Fibroblast of villous mesenchyme (primary cell): ENCODE data around the gene SDHB. TPM values are rescaled to one million over a fixed set of nuclear protein-coding genes. Genes with fewer than 3 reads are reported as not detected.
A peak's percentile ranks its signal among the peaks of the same experiment; 100 is the strongest.

Experiments used
- DNase-seq: peaks from one replicate; pipeline ENCODE4 v3.0.0-alpha.2; 2010; ENCODE audit warnings: low read depth
- H3K4me3 ChIP-seq: 2 replicates; pipeline ENCODE4 v1.5.1; 2011; ENCODE audit warnings: low read depth, mild to moderate bottlenecking, low read length
- total RNA-seq: library from RNA; depleted of rRNA; stranded (reverse); fragments of >200 nt; gene quantifications from 2 replicates; pipeline ENCODE4 v1.2.3, GENCODE V29; 2012
- TF ChIP-seq, protein P1 (sequence below): IDR thresholded peaks from 2 replicates; pipeline ENCODE4 v1.5.1; 2012; ENCODE audit warnings: low read depth, mild to moderate bottlenecking, low read length; ENCODE audit not compliant: insufficient read depth

Gene SDHB
- total RNA-seq, 1 donor = 123 TPM

DNA sequence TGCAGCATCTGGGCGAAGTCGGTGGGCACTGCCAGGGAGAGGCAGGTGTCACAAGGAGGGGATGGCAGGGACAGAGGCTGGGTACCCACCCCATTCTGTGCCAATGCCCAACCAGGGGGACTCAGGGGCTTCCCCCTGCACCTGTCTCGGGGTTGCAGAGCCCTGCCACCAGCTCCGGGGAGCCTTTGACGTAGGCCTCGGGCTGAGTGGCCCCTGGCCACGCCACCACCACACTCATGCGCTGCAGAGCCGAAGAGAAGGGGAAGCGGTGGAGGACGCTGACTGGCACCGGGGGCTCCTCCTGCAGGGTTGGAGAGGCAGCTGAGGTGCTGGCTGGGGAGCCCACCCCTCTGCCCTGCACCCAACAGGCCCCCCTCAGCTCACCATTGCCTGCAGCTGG is 61.7 kb downstream of the SDHB start:
- DNase-seq = no peak
- TF ChIP-seq, protein P1, sequence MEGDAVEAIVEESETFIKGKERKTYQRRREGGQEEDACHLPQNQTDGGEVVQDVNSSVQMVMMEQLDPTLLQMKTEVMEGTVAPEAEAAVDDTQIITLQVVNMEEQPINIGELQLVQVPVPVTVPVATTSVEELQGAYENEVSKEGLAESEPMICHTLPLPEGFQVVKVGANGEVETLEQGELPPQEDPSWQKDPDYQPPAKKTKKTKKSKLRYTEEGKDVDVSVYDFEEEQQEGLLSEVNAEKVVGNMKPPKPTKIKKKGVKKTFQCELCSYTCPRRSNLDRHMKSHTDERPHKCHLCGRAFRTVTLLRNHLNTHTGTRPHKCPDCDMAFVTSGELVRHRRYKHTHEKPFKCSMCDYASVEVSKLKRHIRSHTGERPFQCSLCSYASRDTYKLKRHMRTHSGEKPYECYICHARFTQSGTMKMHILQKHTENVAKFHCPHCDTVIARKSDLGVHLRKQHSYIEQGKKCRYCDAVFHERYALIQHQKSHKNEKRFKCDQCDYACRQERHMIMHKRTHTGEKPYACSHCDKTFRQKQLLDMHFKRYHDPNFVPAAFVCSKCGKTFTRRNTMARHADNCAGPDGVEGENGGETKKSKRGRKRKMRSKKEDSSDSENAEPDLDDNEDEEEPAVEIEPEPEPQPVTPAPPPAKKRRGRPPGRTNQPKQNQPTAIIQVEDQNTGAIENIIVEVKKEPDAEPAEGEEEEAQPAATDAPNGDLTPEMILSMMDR = no peak
- H3K4me3 ChIP-seq = no peak overlapping the region

DNA sequence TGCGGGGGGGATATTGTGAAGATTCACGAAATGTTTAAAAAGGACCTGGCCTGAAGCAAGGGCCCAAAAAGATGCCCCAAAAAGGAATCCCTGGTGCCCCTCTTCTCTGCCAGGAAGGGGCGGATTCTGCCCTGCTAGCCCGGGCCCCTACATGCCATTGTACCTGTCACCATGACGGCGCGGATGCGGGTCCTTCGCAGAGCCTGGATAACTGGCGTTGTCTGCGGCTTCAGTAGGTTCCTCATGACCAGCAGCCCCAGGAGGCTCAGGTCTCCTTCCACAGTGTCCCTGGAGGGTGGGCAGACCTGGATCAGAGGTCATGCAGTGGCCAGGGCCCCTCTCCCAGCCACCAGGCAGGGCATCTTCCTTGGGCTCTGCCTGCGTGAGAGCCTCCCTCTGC is 62.3 kb downstream of the SDHB start:
- no peak for DNase-seq
- no peak overlapping the region for H3K4me3 ChIP-seq
- TF ChIP-seq, protein P1 = no peak

DNA sequence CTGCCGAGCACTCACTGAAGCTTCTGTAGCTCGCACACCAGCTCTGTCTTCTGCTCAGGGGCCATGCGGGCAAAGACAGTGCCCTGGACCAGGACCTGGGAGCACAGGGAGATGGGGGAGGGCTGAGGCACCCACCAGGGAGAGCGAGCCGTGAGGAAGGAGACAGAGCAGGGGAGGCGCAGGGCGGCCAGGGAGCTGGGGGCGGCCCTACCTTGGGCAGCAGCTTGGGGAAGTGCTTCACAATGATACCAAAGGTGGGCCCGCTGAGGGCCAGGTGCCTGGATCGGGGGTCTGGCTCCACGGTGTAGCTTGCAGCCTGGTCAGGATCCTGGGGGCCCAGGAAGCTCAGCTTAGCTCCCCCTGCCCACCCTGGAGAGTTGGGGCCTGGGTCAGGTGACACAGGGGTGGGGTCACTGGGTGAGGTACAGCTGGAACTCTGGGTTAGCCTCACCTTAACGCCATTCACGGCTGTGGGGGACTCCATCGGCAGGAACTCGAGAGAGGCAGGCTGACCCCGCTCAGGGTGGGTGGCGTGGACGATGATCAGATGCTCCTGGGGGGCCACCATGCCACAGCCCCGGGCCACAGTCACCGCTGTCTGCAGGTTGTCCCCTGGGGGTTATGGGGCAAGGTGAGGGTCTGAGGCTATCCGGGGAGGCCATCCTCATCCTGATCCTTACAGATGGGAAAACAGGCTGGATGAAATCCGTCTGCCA is 64.0 kb downstream of the SDHB start:
- TF ChIP-seq, protein P1 = no peak
- DNase-seq = no peak
- H3K4me3 ChIP-seq = no peak overlapping the region

DNA sequence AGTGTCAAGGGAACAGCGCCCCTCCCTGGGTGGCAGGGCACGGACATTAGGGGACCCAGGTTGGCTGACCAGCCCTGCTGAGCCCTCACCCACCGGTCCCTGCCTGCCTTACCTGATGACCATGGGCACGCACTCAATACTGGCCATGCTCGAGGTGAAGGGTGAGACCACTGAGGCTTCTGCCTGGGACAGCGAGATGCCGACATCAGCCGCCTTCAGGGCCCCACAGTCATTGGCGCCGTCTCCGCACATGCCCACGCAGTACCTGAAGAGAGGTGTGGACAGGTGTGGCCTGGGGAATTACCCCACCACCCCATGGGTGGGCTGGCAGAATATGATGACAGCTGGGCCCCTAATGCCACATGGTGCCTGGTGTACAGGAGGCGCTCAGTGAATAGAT is 65.6 kb downstream of the SDHB start:
- H3K4me3 ChIP-seq = no peak overlapping the region
- DNase-seq = no peak
- TF ChIP-seq, protein P1 = no peak

DNA sequence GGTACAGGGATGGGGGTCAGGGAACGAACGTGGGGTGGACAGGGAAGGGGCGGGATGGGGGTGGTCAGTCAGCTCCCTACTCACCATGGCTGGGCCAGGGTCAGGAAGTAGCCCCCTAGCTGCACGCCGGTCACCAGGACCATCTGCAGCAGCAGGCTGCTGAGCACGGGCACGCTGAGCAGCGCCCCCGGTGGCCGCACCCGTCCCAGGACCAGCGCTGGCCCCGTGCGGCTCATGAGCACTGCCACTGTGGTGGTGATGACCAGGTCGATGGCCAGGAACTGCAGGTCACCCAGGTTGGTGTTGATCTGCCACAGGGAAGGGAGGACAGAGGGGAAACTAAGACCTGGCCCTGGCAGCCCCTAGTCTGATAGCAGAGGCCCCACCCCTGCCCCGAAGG is 66.9 kb downstream of the SDHB start:
- no peak overlapping the region for H3K4me3 ChIP-seq
- no peak for DNase-seq
- TF ChIP-seq, protein P1 = peak; percentile 42

DNA sequence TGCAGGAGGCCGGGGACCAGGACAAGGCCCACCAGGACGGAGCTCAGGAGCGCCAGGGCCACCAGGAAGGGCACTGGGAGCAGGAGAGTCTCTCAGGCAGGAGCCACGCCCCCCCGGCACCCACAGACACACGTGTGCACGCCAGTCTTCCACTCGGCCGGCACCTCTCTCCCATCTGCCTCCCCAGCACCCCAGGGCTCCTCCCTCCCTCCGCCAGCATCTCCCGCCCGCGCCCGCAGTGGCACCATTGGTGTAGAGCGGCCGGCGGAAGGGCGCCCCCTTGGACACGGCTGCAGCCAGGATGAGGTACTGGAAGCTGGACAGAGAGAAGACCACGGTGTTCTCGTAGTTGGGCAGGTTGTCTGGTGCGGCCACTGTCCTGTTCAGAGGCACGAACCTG is 67.3 kb downstream of the SDHB start:
- TF ChIP-seq, protein P1 = no peak
- DNase-seq = no peak

DNA sequence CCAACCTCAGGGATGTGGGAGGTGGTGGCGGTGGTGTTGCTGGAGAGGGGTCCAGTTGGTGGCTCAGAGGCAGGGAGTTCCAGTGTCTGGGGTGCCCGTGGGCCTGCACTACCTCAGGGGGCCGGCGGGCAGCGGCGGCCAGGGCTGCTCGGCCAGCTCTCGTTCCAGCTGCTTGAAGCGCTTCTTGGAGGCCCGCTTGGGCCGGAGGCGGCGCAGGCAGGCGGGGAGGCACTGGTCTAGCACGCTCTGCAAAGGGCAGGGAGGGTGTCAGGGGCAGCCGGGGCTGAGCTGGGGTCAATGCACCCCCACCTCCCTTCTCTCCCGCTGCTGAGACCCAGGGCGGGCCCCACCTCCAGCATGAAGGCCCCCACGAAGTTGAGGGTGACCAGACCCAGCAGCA is 67.7 kb downstream of the SDHB start:
- H3K4me3 ChIP-seq = no peak overlapping the region
- DNase-seq = no peak
- TF ChIP-seq, protein P1 = no peak

More for the DNA sequence above, 67.3 kb downstream of the SDHB start:
- H3K4me3 ChIP-seq = no peak overlapping the region
